HG03095 (cell line): Measurements from ENCODE around the gene RC3H1.

Experiments used
- ATAC-seq: cut with Tn5 transposase; IDR thresholded peaks from one replicate; pipeline ENCODE4 v1.9.1; 2021; ENCODE audit warnings: moderate library complexity; ENCODE audit not compliant: unreplicated experiment

Gene RC3H1

DNA sequence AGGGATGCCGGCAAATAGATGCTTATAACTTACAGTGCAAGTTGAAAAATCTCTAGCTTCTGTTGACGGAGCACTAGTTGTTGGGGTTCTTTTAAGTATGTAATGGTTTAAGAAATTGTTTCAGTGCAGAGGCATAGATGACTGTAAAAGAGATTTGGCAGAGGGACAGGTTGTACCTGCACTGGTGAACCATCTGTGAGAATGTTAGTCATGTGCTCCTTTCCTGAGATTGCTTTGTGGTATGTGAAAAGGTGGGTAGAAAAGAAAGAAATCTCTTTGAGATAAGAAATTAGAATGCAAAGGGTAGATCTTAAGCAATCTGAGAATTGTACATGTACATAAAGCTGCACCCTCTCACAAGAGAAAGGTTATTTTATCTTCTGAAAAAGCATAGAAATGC, 134.5 kb downstream of the RC3H1 start:
- no peak for ATAC-seq

DNA sequence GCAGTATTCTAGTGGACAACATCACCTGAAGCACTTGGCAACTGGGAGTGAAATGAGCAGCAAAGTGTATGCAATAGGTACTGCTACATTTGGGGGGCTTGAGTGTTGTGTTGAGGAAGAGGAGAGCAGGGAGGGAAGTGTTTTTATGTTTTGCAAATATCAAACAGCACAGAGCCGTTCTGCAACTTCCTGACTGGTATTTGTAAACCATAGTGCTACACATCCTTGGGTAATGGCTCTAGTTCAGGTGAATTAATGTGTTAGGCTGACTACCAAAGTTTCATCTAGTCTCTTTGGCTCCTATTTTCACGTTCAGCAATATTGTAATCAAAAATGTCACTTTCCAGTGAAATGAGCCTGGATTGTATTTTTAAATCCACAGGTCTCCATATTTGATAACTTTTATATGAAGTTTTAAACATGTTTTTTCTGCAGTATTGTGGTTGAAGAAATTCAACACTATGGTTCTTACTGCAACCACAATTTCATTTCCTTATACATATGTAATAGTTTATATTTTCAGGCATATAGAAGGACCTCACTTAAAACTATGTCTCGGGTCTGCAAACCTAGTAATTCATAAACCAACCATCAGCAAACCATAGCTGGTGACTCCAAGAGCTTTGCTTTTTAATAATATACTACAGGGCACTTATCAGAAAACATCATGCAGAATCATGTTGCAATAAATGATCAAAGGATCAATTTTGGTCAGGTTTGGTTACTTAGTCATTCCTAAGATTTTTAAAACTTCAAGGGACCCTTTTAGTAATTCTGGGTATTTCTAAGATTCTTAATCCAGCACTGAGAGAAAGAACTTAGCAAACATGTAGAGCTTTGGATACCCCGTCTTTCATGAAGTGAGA, 135.2 kb downstream of the RC3H1 start:
- ATAC-seq, result no peak

DNA sequence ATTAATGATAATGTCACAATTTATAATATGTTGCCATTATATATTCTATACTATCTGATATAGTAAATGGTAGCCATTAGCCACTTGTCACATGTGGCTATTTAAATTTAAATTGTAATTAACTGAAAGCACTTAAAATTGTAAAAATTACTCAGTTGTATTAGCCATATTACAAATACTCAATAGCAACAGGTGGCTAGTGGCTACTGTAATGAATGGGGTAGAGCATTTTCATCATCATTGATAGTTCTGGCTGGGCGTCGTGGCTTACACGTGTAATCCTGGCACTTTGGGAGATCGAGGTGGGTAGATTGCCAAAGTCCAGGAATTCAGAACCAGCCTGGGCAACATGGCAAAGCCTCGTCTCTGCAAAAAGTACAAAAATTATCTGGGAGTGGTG, 137.5 kb downstream of the RC3H1 start:
- ATAC-seq, result no peak
